GM12878 (cell line): Measurements from ENCODE around the gene ZNF777. TPM values are rescaled to one million over a fixed set of nuclear protein-coding genes. Genes with fewer than 3 reads are reported as not detected.

Experiments
- BHLHE40 ChIP-seq, 2 experiments: fragments of 450-650 bp in 1 of 2; IDR thresholded peaks; 2 replicates each; pipeline ENCODE4 v1.6.1; 2011 to 2017; ENCODE audit warnings: low read depth in 2 of 2, borderline replicate concordance in 1 of 2, improper control_type of control experiment in 1 of 2, low read length in 1 of 2, mild to moderate bottlenecking in 1 of 2
- CBX5 ChIP-seq: sonication (generic); IDR thresholded peaks from 2 replicates; pipeline ENCODE4 v1.6.1; 2016; ENCODE audit warnings: low read depth, moderate library complexity, mild to moderate bottlenecking, inconsistent platforms
- CHD4 ChIP-seq: fragments of 200-600 bp; sonication (generic); IDR thresholded peaks from 2 replicates; pipeline ENCODE4 v1.6.1; 2016; ENCODE audit warnings: mild to moderate bottlenecking
- CREB1 ChIP-seq: IDR thresholded peaks from 2 replicates; pipeline ENCODE4 v1.6.1; 2012; ENCODE audit warnings: low read depth, mild to moderate bottlenecking, inconsistent platforms
- CREM ChIP-seq: IDR thresholded peaks from 2 replicates; pipeline ENCODE4 v1.6.1; 2014; ENCODE audit warnings: antibody characterized with exemption, low read depth
- ETV6 ChIP-seq, 2 experiments: fragments of 450-650 bp in 1 of 2; IDR thresholded peaks in 1 of 2; conservative IDR thresholded peaks in 1 of 2; 2 replicates each; pipeline ENCODE4 v1.6.1; 2014; ENCODE audit warnings: antibody characterized with exemption in 1 of 2, borderline replicate concordance in 1 of 2, low read depth in 1 of 2, mild to moderate bottlenecking in 1 of 2, moderate library complexity in 1 of 2
- GATAD2B ChIP-seq: fragments of 450-650 bp; conservative IDR thresholded peaks from 2 replicates; pipeline ENCODE4 v1.6.1; 2017; ENCODE audit warnings: low read depth, mild to moderate bottlenecking, moderate library complexity
- IRF4 ChIP-seq: IDR thresholded peaks from 2 replicates; pipeline ENCODE4 v1.6.1; 2011; ENCODE audit warnings: low read depth, low read length
- MEF2A ChIP-seq: IDR thresholded peaks from 2 replicates; pipeline ENCODE4 v1.6.1; 2011; ENCODE audit warnings: low read depth, mild to moderate bottlenecking, low read length, moderate library complexity; ENCODE audit not compliant: insufficient read depth
- MYB ChIP-seq: fragments of 150-350 bp; IDR thresholded peaks from 2 replicates; pipeline ENCODE4 v1.6.1; 2014; ENCODE audit warnings: mild to moderate bottlenecking, low read depth, low read length, borderline replicate concordance
- NR2C1 ChIP-seq: fragments of 450-650 bp; IDR thresholded peaks from 2 replicates; pipeline ENCODE4 v1.6.1; 2017; ENCODE audit warnings: antibody characterized with exemption, mild to moderate bottlenecking, moderate library complexity
- NR2F1 ChIP-seq: fragments of 450-650 bp; conservative IDR thresholded peaks from 2 replicates; pipeline ENCODE4 v1.6.1; 2017; ENCODE audit warnings: mild to moderate bottlenecking
- NRF1 ChIP-seq: conservative IDR thresholded peaks from 2 replicates; pipeline ENCODE4 v1.6.1; 2011; ENCODE audit warnings: mild to moderate bottlenecking, low read depth, low read length, improper control_type of control experiment
- POLR2A ChIP-seq: IDR thresholded peaks from 2 replicates; pipeline ENCODE4 v1.6.1; 2011; ENCODE audit warnings: low read depth, mild to moderate bottlenecking, low read length
- POLR2AphosphoS5 ChIP-seq: IDR thresholded peaks from 2 replicates; pipeline ENCODE4 v1.6.1; 2011; ENCODE audit warnings: mild to moderate bottlenecking, low read length, inconsistent platforms
- POU2F2 ChIP-seq: IDR thresholded peaks from 3 replicates; pipeline ENCODE4 v1.6.1; 2011; ENCODE audit warnings: low read depth, mild to moderate bottlenecking, low read length, borderline replicate concordance
- RELA ChIP-seq: fragments of 450-650 bp; IDR thresholded peaks from 2 replicates; pipeline ENCODE4 v1.8.0; 2014; ENCODE audit warnings: borderline replicate concordance; ENCODE audit not compliant: partially characterized antibody
- RUNX3 ChIP-seq: IDR thresholded peaks from 2 replicates; pipeline ENCODE4 v1.6.1; 2012; ENCODE audit warnings: low read length, inconsistent platforms
- SIN3A ChIP-seq: IDR thresholded peaks from 2 replicates; pipeline ENCODE4 v1.6.1; 2012; ENCODE audit warnings: low read depth, low read length, improper control_type of control experiment
- TCF12 ChIP-seq: IDR thresholded peaks from 2 replicates; pipeline ENCODE4 v1.6.1; 2011; ENCODE audit warnings: low read depth, mild to moderate bottlenecking, low read length
- polyA plus RNA-seq, 11 experiments: library from polyadenylated mRNA; depleted of rRNA in 4 of 11; unstranded in 6 of 11; stranded (reverse) in 5 of 11; fragments of >200 nt; fragmentation: Nextera tagmentation in 4 of 11; fragmentation: Illumina TruSeq in 1 of 11; extraction: Ambion mirVana in 4 of 11; extraction: Trizol in 1 of 11; gene quantifications; 1 replicate in 1 of 11; 2 replicates in 10 of 11; pipeline versions ENCODE4 v1.2.1 to v1.2.3, GENCODE V29; 2011 to 2016; ENCODE audit warnings: inconsistent platforms in 2 of 11, missing spikeins in 2 of 11, low read depth in 1 of 11
- total RNA-seq, 4 experiments: library from RNA; depleted of rRNA in 3 of 4; stranded (reverse); fragments of >200 nt in 3 of 4; fragmentation: Illumina TruSeq in 1 of 4; extraction: Trizol in 1 of 4; gene quantifications; 2 replicates each; pipeline versions ENCODE4 v1.2.1 to v1.2.3, GENCODE V29; 2013 to 2021
- TF ChIP-seq, protein P1 (sequence below): fragments of 450-650 bp; IDR thresholded peaks from 2 replicates; pipeline ENCODE4 v1.6.1; 2016; ENCODE audit warnings: mild to moderate bottlenecking
- TF ChIP-seq, protein P2 (sequence below): IDR thresholded peaks from 2 replicates; pipeline ENCODE4 v1.6.1; 2011; ENCODE audit warnings: low read depth, mild to moderate bottlenecking, low read length, moderate library complexity, borderline replicate concordance; ENCODE audit errors: extremely low read depth
- TF ChIP-seq, protein P3 (sequence below): IDR thresholded peaks from 2 replicates; pipeline ENCODE4 v1.6.1; 2012; ENCODE audit warnings: low read depth, low read length, improper control_type of control experiment
- TF ChIP-seq, protein P4 (sequence below): fragments of 450-650 bp; conservative IDR thresholded peaks from 2 replicates; pipeline ENCODE4 v1.6.1; 2017; ENCODE audit warnings: mild to moderate bottlenecking, moderate library complexity

ZNF777 gene
- total and polyA plus RNA-seq, 10 of the 15 experiments (the other 5 are each of a cell fraction or from before 2014, with no cell fraction given): 0.03 to 16.0 (median 3.7) TPM

DNA sequence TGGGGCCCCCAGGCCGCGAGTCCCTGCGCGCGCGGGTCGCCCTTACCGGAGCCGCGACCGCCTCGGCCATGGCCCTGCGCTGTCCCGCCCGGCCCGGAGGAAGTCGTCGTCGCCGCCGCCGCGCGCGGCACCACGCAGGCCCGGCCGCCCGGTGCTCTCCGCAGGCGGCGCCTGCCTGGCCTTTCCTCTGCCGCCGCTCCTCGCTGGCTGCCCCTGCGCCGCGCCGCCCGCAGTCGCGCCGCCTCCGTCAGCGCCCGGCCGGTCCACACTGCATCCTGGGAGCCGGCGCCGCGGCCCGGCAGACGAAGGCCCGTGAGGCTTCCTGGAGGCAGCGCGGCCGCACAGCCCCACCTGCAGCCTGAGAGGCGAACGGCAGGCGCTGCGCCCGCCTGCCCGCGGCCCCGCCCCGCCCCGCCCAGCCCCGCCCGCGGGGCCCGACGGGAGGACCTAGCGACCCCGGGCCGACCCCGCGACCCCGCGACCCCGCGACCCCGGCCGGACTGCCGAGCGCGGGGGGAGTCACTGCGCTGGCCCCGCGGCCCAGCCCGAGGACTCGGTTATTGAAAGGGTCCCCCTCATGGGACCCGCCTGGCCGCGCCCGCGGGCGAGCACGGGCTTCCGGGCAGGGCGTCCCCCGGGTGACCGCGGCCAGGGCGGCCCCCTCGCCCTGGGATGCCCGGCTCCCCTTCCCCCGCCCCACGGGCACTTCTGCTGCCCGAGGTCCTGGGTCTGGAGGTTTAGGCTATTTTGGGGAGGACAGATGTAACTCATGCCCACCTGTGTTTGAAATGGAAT, 36.8 kb upstream of the ZNF777 start, which contains the start of gene ZNF746 (continued):
- 0 out of 3 replicates have a peak, but pooled peaks have one; percentile 38 for TF ChIP-seq POU2F2
- TF ChIP-seq CBX5: peak; percentile 59; the same call in 1 of the 2 replicates
- peak; percentile 59 to 85; a peak in 2 of 4 replicates for TF ChIP-seq BHLHE40 (IDR thresholded peaks at IDR 0.05; ENCODE audit: borderline replicate concordance in 1 of 2, low read depth in 2 of 2, low read length in 1 of 2)
- peak; percentile 82 for TF ChIP-seq GATAD2B
- TF ChIP-seq TCF12: 0 out of 2 replicates have a peak, but pooled peaks have one; percentile 25
- 0 out of 2 replicates have a peak, but pooled peaks have one; percentile 36 for TF ChIP-seq SIN3A
- TF ChIP-seq MEF2A: no peak
- peak; percentile 76 for TF ChIP-seq POLR2A
- peak; percentile 37; the same call in 1 of the 2 replicates for TF ChIP-seq CREM
- TF ChIP-seq, protein P1, sequence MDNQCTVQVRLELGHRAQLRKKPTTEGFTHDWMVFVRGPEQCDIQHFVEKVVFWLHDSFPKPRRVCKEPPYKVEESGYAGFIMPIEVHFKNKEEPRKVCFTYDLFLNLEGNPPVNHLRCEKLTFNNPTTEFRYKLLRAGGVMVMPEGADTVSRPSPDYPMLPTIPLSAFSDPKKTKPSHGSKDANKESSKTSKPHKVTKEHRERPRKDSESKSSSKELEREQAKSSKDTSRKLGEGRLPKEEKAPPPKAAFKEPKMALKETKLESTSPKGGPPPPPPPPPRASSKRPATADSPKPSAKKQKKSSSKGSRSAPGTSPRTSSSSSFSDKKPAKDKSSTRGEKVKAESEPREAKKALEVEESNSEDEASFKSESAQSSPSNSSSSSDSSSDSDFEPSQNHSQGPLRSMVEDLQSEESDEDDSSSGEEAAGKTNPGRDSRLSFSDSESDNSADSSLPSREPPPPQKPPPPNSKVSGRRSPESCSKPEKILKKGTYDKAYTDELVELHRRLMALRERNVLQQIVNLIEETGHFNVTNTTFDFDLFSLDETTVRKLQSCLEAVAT: no peak
- no peak for TF ChIP-seq CHD4
- TF ChIP-seq POLR2AphosphoS5: peak; percentile 44; the same call in 1 of the 2 replicates
- TF ChIP-seq, protein P2, sequence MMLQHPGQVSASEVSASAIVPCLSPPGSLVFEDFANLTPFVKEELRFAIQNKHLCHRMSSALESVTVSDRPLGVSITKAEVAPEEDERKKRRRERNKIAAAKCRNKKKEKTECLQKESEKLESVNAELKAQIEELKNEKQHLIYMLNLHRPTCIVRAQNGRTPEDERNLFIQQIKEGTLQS: no peak
- peak; percentile 69 for TF ChIP-seq CREB1
- TF ChIP-seq, protein P3, sequence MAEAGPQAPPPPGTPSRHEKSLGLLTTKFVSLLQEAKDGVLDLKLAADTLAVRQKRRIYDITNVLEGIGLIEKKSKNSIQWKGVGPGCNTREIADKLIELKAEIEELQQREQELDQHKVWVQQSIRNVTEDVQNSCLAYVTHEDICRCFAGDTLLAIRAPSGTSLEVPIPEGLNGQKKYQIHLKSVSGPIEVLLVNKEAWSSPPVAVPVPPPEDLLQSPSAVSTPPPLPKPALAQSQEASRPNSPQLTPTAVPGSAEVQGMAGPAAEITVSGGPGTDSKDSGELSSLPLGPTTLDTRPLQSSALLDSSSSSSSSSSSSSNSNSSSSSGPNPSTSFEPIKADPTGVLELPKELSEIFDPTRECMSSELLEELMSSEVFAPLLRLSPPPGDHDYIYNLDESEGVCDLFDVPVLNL: no peak
- no peak for TF ChIP-seq IRF4
- TF ChIP-seq RUNX3: peak; percentile 3; the same call in 1 of the 2 replicates
- TF ChIP-seq ETV6 (conservative IDR thresholded peaks at IDR 0.05 in 1 of 2, IDR thresholded peaks at IDR 0.05 in 1 of 2; ENCODE audit: borderline replicate concordance in 1 of 2, low read depth in 1 of 2): no peak
- TF ChIP-seq MYB: no peak
- peak; percentile 98 for TF ChIP-seq NR2F1
- TF ChIP-seq NRF1: no peak
- TF ChIP-seq, protein P4, sequence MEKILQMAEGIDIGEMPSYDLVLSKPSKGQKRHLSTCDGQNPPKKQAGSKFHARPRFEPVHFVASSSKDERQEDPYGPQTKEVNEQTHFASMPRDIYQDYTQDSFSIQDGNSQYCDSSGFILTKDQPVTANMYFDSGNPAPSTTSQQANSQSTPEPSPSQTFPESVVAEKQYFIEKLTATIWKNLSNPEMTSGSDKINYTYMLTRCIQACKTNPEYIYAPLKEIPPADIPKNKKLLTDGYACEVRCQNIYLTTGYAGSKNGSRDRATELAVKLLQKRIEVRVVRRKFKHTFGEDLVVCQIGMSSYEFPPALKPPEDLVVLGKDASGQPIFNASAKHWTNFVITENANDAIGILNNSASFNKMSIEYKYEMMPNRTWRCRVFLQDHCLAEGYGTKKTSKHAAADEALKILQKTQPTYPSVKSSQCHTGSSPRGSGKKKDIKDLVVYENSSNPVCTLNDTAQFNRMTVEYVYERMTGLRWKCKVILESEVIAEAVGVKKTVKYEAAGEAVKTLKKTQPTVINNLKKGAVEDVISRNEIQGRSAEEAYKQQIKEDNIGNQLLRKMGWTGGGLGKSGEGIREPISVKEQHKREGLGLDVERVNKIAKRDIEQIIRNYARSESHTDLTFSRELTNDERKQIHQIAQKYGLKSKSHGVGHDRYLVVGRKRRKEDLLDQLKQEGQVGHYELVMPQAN: peak; percentile 53; the same call in 1 of the 2 replicates
- TF ChIP-seq NR2C1: peak; percentile 88
- TF ChIP-seq RELA: no peak
